HEK293 (cell line): ENCODE measurements around the gene KIAA0513.

ENCODE experiments used
- BCL11A ChIP-seq: fragments of 450-650 bp; formaldehyde crosslinking; IDR thresholded peaks from 2 replicates; pipeline ENCODE4 v1.5.1; 2016; ENCODE audit warnings: low read depth, missing biosample characterization, missing genetic modification characterization
- HOXC10 ChIP-seq: sonication (generic); formaldehyde crosslinking; IDR thresholded peaks from 2 replicates; pipeline ENCODE4 v1.8.1; 2023; ENCODE audit warnings: mild to moderate bottlenecking, missing genetic modification reagents
- INSM2 ChIP-seq: fragments of 450-650 bp; formaldehyde crosslinking; IDR thresholded peaks from 2 replicates; pipeline ENCODE4 v1.5.1; 2016; ENCODE audit warnings: missing biosample characterization, missing genetic modification characterization
- KLF7 ChIP-seq: fragments of 450-650 bp; formaldehyde crosslinking; IDR thresholded peaks from 2 replicates; pipeline ENCODE4 v1.5.1; 2016; ENCODE audit warnings: missing biosample characterization, missing genetic modification characterization, borderline replicate concordance
- MYNN ChIP-seq: fragments of 450-650 bp; formaldehyde crosslinking; IDR thresholded peaks from 2 replicates; pipeline ENCODE4 v1.5.1; 2016; ENCODE audit warnings: missing biosample characterization, missing genetic modification characterization, borderline replicate concordance
- PATZ1 ChIP-seq: fragments of 450-650 bp; formaldehyde crosslinking; IDR thresholded peaks from 2 replicates; pipeline ENCODE4 v1.5.1; 2016; ENCODE audit warnings: missing biosample characterization, missing genetic modification characterization
- PRDM1 ChIP-seq: fragments of 450-650 bp; formaldehyde crosslinking; IDR thresholded peaks from 2 replicates; pipeline ENCODE4; 2016; ENCODE audit warnings: missing biosample characterization, missing genetic modification characterization
- RBAK ChIP-seq: fragments of 450-650 bp; formaldehyde crosslinking; IDR thresholded peaks from 2 replicates; pipeline ENCODE4 v1.5.1; 2016; ENCODE audit warnings: missing biosample characterization, missing genetic modification characterization
- SCRT1 ChIP-seq: fragments of 450-650 bp; formaldehyde crosslinking; IDR thresholded peaks from 2 replicates; pipeline ENCODE4 v1.5.1; 2016; ENCODE audit warnings: missing biosample characterization, missing genetic modification characterization, borderline replicate concordance
- SP2 ChIP-seq: fragments of 450-650 bp; formaldehyde crosslinking; IDR thresholded peaks from 2 replicates; pipeline ENCODE4 v1.5.1; 2016; ENCODE audit warnings: missing biosample characterization, missing genetic modification characterization
- YY1 ChIP-seq: fragments of 450-650 bp; formaldehyde crosslinking; IDR thresholded peaks from 2 replicates; pipeline ENCODE4 v1.5.1; 2018; ENCODE audit warnings: missing biosample characterization, missing genetic modification characterization
- ZBTB21 ChIP-seq: fragments of 450-650 bp; formaldehyde crosslinking; IDR thresholded peaks from 2 replicates; pipeline ENCODE4 v1.5.1; 2017; ENCODE audit warnings: missing biosample characterization, missing genetic modification characterization
- ZBTB8A ChIP-seq: fragments of 450-650 bp; formaldehyde crosslinking; IDR thresholded peaks from 2 replicates; pipeline ENCODE4 v1.5.1; 2016; ENCODE audit warnings: missing biosample characterization, missing genetic modification characterization
- ZFP3 ChIP-seq: fragments of 450-650 bp; formaldehyde crosslinking; IDR thresholded peaks from 2 replicates; pipeline ENCODE4 v1.5.1; 2016; ENCODE audit warnings: low read depth, missing biosample characterization, missing genetic modification characterization
- ZNF138 ChIP-seq: fragments of 450-650 bp; formaldehyde crosslinking; IDR thresholded peaks from 2 replicates; pipeline ENCODE4 v1.5.1; 2016; ENCODE audit warnings: missing biosample characterization, missing genetic modification characterization, borderline replicate concordance
- ZNF140 ChIP-seq: fragments of 450-650 bp; formaldehyde crosslinking; IDR thresholded peaks from 2 replicates; pipeline ENCODE4 v1.5.1; 2016; ENCODE audit warnings: missing biosample characterization, missing genetic modification characterization
- ZNF16 ChIP-seq: fragments of 450-650 bp; formaldehyde crosslinking; IDR thresholded peaks from 2 replicates; pipeline ENCODE4 v1.5.1; 2016; ENCODE audit warnings: low read depth, missing biosample characterization, missing genetic modification characterization
- ZNF221 ChIP-seq: fragments of 450-650 bp; formaldehyde crosslinking; IDR thresholded peaks from 2 replicates; pipeline ENCODE4 v1.5.1; 2017; ENCODE audit warnings: missing biosample characterization, missing genetic modification characterization, borderline replicate concordance
- ZNF248 ChIP-seq: fragments of 450-650 bp; formaldehyde crosslinking; IDR thresholded peaks from 2 replicates; pipeline ENCODE4 v1.5.1; 2017; ENCODE audit warnings: missing biosample characterization, missing genetic modification characterization
- ZNF335 ChIP-seq: fragments of 450-650 bp; formaldehyde crosslinking; conservative IDR thresholded peaks from 2 replicates; pipeline ENCODE4 v1.5.1; 2016; ENCODE audit warnings: missing biosample characterization, missing genetic modification characterization
- ZNF341 ChIP-seq: fragments of 450-650 bp; formaldehyde crosslinking; IDR thresholded peaks from 2 replicates; pipeline ENCODE4; 2016; ENCODE audit warnings: low read depth, missing biosample characterization, missing genetic modification characterization
- ZNF473 ChIP-seq: fragments of 450-650 bp; formaldehyde crosslinking; IDR thresholded peaks from 2 replicates; pipeline ENCODE4 v1.5.1; 2017; ENCODE audit warnings: missing biosample characterization, missing genetic modification characterization
- ZNF521 ChIP-seq: fragments of 450-650 bp; formaldehyde crosslinking; IDR thresholded peaks from 2 replicates; pipeline ENCODE4 v1.5.1; 2017; ENCODE audit warnings: missing biosample characterization, mild to moderate bottlenecking, missing genetic modification characterization
- ZNF600 ChIP-seq: fragments of 450-650 bp; formaldehyde crosslinking; IDR thresholded peaks from 2 replicates; pipeline ENCODE4 v1.5.1; 2016; ENCODE audit warnings: missing biosample characterization, missing genetic modification characterization
- ZNF610 ChIP-seq: fragments of 450-650 bp; formaldehyde crosslinking; IDR thresholded peaks from 2 replicates; pipeline ENCODE4 v1.5.1; 2016; ENCODE audit warnings: missing biosample characterization, missing genetic modification characterization, borderline replicate concordance
- ZNF621 ChIP-seq: fragments of 450-650 bp; formaldehyde crosslinking; IDR thresholded peaks from 2 replicates; pipeline ENCODE4 v1.5.1; 2017; ENCODE audit warnings: missing biosample characterization, missing genetic modification characterization
- ZNF747 ChIP-seq: fragments of 450-650 bp; formaldehyde crosslinking; IDR thresholded peaks from 2 replicates; pipeline ENCODE4 v1.5.1; 2016; ENCODE audit warnings: missing biosample characterization, missing genetic modification characterization
- ZNF837 ChIP-seq: fragments of 450-650 bp; formaldehyde crosslinking; IDR thresholded peaks from 2 replicates; pipeline ENCODE4 v1.5.1; 2016; ENCODE audit warnings: missing biosample characterization, missing genetic modification characterization
- ZNF843 ChIP-seq: fragments of 450-650 bp; formaldehyde crosslinking; IDR thresholded peaks from 2 replicates; pipeline ENCODE4 v1.5.1; 2016; ENCODE audit warnings: missing biosample characterization, missing genetic modification characterization
- ZSCAN16 ChIP-seq: fragments of 450-650 bp; formaldehyde crosslinking; IDR thresholded peaks from 2 replicates; pipeline ENCODE4 v1.5.1; 2016; ENCODE audit warnings: missing biosample characterization, missing genetic modification characterization
- ZSCAN5A ChIP-seq: fragments of 450-650 bp; formaldehyde crosslinking; IDR thresholded peaks from 2 replicates; pipeline ENCODE4 v1.5.1; 2016; ENCODE audit warnings: missing biosample characterization, missing genetic modification characterization
- TF ChIP-seq, protein P1 (sequence below): fragments of 450-650 bp; formaldehyde crosslinking; IDR thresholded peaks from 2 replicates; pipeline ENCODE4 v1.5.1; 2016; ENCODE audit warnings: missing biosample characterization, missing genetic modification characterization
- TF ChIP-seq, protein P2 (sequence below): IDR thresholded peaks from 2 replicates; pipeline ENCODE4 v1.6.1; 2011; ENCODE audit warnings: mild to moderate bottlenecking, low read depth, low read length, borderline replicate concordance

KIAA0513 gene

GRCh38 chr16:85010931-85011845, 16.4 kb upstream of the KIAA0513 start, which contains the start of gene ZDHHC7 (continued):
- TF ChIP-seq ZBTB8A (peak; percentile 52), ZNF248 (no peak), ZNF843 (tag by site-specific recombination) (peak; percentile 30; the same call in 1 of the 2 replicates), ZNF140 (tag by site-specific recombination) (no peak), ZNF621 (tag by site-specific recombination) (no peak), KLF7 (no peak), ZNF221 (no peak), ZBTB21 (tag by site-specific recombination) (peak; percentile 99), BCL11A (tag by site-specific recombination) (no peak), ZSCAN5A (tag by site-specific recombination) (no peak), SP2 (tag by site-specific recombination) (peak; percentile 75), MYNN (tag by site-specific recombination) (no peak), ZNF610 (peak; percentile 29; the same call in 1 of the 2 replicates), ZNF341 (peak; percentile 38), ZNF600 (tag by site-specific recombination) (peak; percentile 64), PATZ1 (tag by site-specific recombination) (0 out of 2 replicates have a peak, but pooled peaks have one; percentile 26), ZNF473 (tag by site-specific recombination) (no peak), SCRT1 (tag by site-specific recombination) (no peak), HOXC10 (CRISPR knock-in tag) (no peak), ZNF335 (tag by site-specific recombination) (peak; percentile 87), RBAK (tag by site-specific recombination) (no peak), INSM2 (tag by site-specific recombination) (no peak), ZNF16 (tag by site-specific recombination) (no peak), ZNF521 (tag by site-specific recombination) (no peak), PRDM1 (0 out of 2 replicates have a peak, but pooled peaks have one; percentile 38), ZNF138 (tag by site-specific recombination) (no peak), ZNF747 (tag by site-specific recombination) (no peak), YY1 (tag by site-specific recombination) (no peak), ZNF837 (tag by site-specific recombination) (no peak), ZFP3 (tag by site-specific recombination) (no peak), ZSCAN16 (tag by site-specific recombination) (no peak)
- TF ChIP-seq, protein P1, sequence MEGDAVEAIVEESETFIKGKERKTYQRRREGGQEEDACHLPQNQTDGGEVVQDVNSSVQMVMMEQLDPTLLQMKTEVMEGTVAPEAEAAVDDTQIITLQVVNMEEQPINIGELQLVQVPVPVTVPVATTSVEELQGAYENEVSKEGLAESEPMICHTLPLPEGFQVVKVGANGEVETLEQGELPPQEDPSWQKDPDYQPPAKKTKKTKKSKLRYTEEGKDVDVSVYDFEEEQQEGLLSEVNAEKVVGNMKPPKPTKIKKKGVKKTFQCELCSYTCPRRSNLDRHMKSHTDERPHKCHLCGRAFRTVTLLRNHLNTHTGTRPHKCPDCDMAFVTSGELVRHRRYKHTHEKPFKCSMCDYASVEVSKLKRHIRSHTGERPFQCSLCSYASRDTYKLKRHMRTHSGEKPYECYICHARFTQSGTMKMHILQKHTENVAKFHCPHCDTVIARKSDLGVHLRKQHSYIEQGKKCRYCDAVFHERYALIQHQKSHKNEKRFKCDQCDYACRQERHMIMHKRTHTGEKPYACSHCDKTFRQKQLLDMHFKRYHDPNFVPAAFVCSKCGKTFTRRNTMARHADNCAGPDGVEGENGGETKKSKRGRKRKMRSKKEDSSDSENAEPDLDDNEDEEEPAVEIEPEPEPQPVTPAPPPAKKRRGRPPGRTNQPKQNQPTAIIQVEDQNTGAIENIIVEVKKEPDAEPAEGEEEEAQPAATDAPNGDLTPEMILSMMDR (tag by site-specific recombination): peak; percentile 47; the same call in 1 of the 2 replicates
- TF ChIP-seq, protein P2, sequence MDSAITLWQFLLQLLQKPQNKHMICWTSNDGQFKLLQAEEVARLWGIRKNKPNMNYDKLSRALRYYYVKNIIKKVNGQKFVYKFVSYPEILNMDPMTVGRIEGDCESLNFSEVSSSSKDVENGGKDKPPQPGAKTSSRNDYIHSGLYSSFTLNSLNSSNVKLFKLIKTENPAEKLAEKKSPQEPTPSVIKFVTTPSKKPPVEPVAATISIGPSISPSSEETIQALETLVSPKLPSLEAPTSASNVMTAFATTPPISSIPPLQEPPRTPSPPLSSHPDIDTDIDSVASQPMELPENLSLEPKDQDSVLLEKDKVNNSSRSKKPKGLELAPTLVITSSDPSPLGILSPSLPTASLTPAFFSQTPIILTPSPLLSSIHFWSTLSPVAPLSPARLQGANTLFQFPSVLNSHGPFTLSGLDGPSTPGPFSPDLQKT: peak; percentile 58; the same call in 1 of the 2 replicates
